HepG2 (cell line): ENCODE data around the gene MOAP1. TPM values are rescaled to one million over a fixed set of nuclear protein-coding genes. Genes with fewer than 3 reads are reported as not detected.

ENCODE experiments used
- ATAC-seq: fragments of 200-7000 bp; cut with Tn5 transposase; 3 replicates; pipeline ENCODE4 v1.9.1; 2020; ENCODE audit warnings: mild to moderate bottlenecking, moderate library complexity
- BruUV-seq: library from RNA; stranded (reverse); fragments of 400-500 nt; replicated peaks from 2 replicates; lab custom pipeline; 2021; lab: Mats Ljungman, UMichigan
- CTCF ChIA-PET: fragments of 300-600 bp; formaldehyde crosslinking; extraction: SDS; loops from one replicate; lab custom pipeline; 2021; ENCODE audit warnings: low total read pairs, inconsistent platforms, low intra/inter-chr PET ratio; lab: Yijun Ruan, JAX
- POLR2A ChIA-PET: fragments of 350-600 bp; sonication (Branson Sonifier 250); formaldehyde crosslinking; loops from one replicate; lab custom pipeline; 2020; ENCODE audit warnings: antibody characterized with exemption, inconsistent platforms; lab: Yijun Ruan, JAX
- DNase-seq: peaks from one replicate; pipeline ENCODE4 v3.0.0-alpha.2; 2015; ENCODE audit warnings: low spot score
- FAIRE-seq: peaks from 3 replicates; lab custom pipeline; 2011; peaks lifted over from hg19 to GRCh38; lab: Jason Lieb, UNC
- H2AFZ ChIP-seq: one replicate; pipeline ENCODE4 v1.6.1; 2011; ENCODE audit warnings: low read length, inconsistent platforms
- H3K27ac ChIP-seq: fragments of 300-600 bp; 3 replicates; pipeline ENCODE4 v1.8.0; 2011; ENCODE audit warnings: mixed run types, mild to moderate bottlenecking, mixed read lengths, low read length, inconsistent platforms; ENCODE audit not compliant: insufficient read depth; ENCODE audit errors: extremely low read length
- H3K27me3 ChIP-seq, 2 experiments: fragments of 200-600 bp in 1 of 2; 2 replicates in 1 of 2; 3 replicates in 1 of 2; pipeline versions ENCODE4 v1.6.0 to v1.8.0; 2011; ENCODE audit warnings: low read length in 2 of 2, mild to moderate bottlenecking in 2 of 2, moderate library complexity in 2 of 2, inconsistent platforms in 1 of 2; ENCODE audit not compliant: insufficient read depth in 2 of 2, control insufficient read depth in 1 of 2
- H3K36me3 ChIP-seq, 2 experiments: fragments of 200-600 bp in 1 of 2; replicated peaks in 1 of 2; 2 replicates in 1 of 2; 3 replicates in 1 of 2; pipeline versions ENCODE4 v1.5.1 to v1.8.0; 2011; ENCODE audit warnings: low read length in 2 of 2, inconsistent platforms in 1 of 2; ENCODE audit not compliant: insufficient read depth in 2 of 2, control insufficient read depth in 1 of 2
- H3K4me1 ChIP-seq: 2 replicates; pipeline ENCODE4 v1.5.1; 2012; ENCODE audit warnings: low read length, inconsistent platforms; ENCODE audit not compliant: insufficient read depth
- H3K4me2 ChIP-seq: 2 replicates; pipeline ENCODE4 v1.6.0; 2011; ENCODE audit warnings: low read depth, low read length, inconsistent platforms
- H3K4me3 ChIP-seq, 3 experiments: fragments of 200-600 bp in 1 of 3; sonication (generic), shearing (Covaris generic) in 1 of 3; replicated peaks in 1 of 3; 2 replicates each; pipeline ENCODE4 v1.5.1; 2011 to 2016; ENCODE audit warnings: low read length in 3 of 3, inconsistent platforms in 2 of 3, low read depth in 2 of 3, mild to moderate bottlenecking in 2 of 3, control low read depth in 1 of 3, mixed read lengths in 1 of 3; ENCODE audit not compliant: insufficient read depth in 1 of 3
- H3K79me2 ChIP-seq: one replicate; pipeline ENCODE4 v1.6.1; 2011; ENCODE audit warnings: low read length, inconsistent platforms; ENCODE audit not compliant: insufficient read depth
- H3K9ac ChIP-seq: 2 replicates; pipeline ENCODE4 v1.6.0; 2011; ENCODE audit warnings: mild to moderate bottlenecking, low read depth, low read length, inconsistent platforms; ENCODE audit not compliant: insufficient read depth
- H3K9me3 ChIP-seq: 2 replicates; pipeline ENCODE4 v1.5.1; 2012; ENCODE audit warnings: mild to moderate bottlenecking, low read length
- H4K20me1 ChIP-seq: 2 replicates; pipeline ENCODE4 v1.6.0; 2011; ENCODE audit warnings: inconsistent platforms, mild to moderate bottlenecking, low read length, moderate library complexity; ENCODE audit not compliant: insufficient read depth
- NR2F1 ChIP-seq, 2 experiments: fragments of 450-650 bp in 1 of 2; formaldehyde crosslinking in 1 of 2; IDR thresholded peaks; 2 replicates each; pipeline versions ENCODE4 v1.5.0 to v1.6.1; 2016 to 2020; ENCODE audit warnings: mild to moderate bottlenecking in 1 of 2, missing compliant biosample characterization in 1 of 2, missing genetic modification reagents in 1 of 2, moderate library complexity in 1 of 2
- RELA ChIP-seq: sonication (generic); formaldehyde crosslinking; IDR thresholded peaks from 2 replicates; pipeline ENCODE4 v1.4.0; 2020; ENCODE audit warnings: missing genetic modification reagents
- RFX5 ChIP-seq: IDR thresholded peaks from 2 replicates; pipeline ENCODE4 v1.6.1; 2011; ENCODE audit warnings: low read depth, low read length, improper control_type of control experiment
- SAP130 ChIP-seq: IDR thresholded peaks from 2 replicates; pipeline ENCODE4 v1.6.1; 2016; ENCODE audit warnings: low read depth
- SATB2 ChIP-seq: sonication (generic); formaldehyde crosslinking; IDR thresholded peaks from 2 replicates; pipeline ENCODE4 v1.5.0; 2020; ENCODE audit warnings: missing genetic modification reagents
- SSRP1 ChIP-seq: IDR thresholded peaks from 2 replicates; pipeline ENCODE4 v1.6.1; 2016; ENCODE audit warnings: control low read depth
- ZNF230 ChIP-seq: sonication (generic); formaldehyde crosslinking; IDR thresholded peaks from 2 replicates; pipeline ENCODE4 v1.4.0; 2020; ENCODE audit warnings: mild to moderate bottlenecking, missing genetic modification reagents
- ZNF709 ChIP-seq: sonication (generic); formaldehyde crosslinking; IDR thresholded peaks from 2 replicates; pipeline ENCODE4 v1.5.0; 2020; ENCODE audit warnings: mild to moderate bottlenecking, missing genetic modification reagents
- ZNF792 ChIP-seq: IDR thresholded peaks from 2 replicates; pipeline ENCODE4 v1.6.1; 2016
- WGBS: methylation state at CpG from one replicate; pipeline ENCODE4 v1.1.6; 2017; ENCODE audit warnings: low lambda C conversion rate; 5-methylcytosine and 5-hydroxymethylcytosine counted together
- in situ Hi-C: cut with HindIII; loops from 2 replicates; pipeline ENCODE4 v1.10.0; 2017; ENCODE audit warnings: low pct_unique_long_range_greater_than_20kb; ENCODE audit not compliant: extremely low pct_ligation_motif_present
- intact Hi-C: fragments of 100-400 bp; cut with micrococcal nuclease; formaldehyde crosslinking; loops from one replicate; pipeline ENCODE4 v1.10.0; 2022; ENCODE audit not compliant: unreplicated experiment
- polyA plus RNA-seq, 8 experiments: library from polyadenylated mRNA; depleted of rRNA in 3 of 8; stranded (reverse) in 7 of 8; unstranded in 1 of 8; fragments of >200 nt; fragmentation: Illumina TruSeq in 4 of 8; extraction: Trizol in 4 of 8; gene quantifications; 2 replicates each; pipeline versions ENCODE4 v1.2.1 to v1.2.3, GENCODE V29; 2011 to 2016; ENCODE audit warnings: low read depth in 4 of 8, missing spikeins in 1 of 8, mixed read lengths in 1 of 8; ENCODE audit not compliant: insufficient read depth in 1 of 8
- total RNA-seq, 5 experiments: library from RNA; depleted of rRNA; stranded (reverse); fragments of >200 nt; fragmentation: Illumina TruSeq; extraction: Trizol; gene quantifications; 2 replicates each; pipeline ENCODE4 v1.2.3, GENCODE V29; 2016; ENCODE audit warnings: low read depth in 1 of 5
- TF ChIP-seq, protein P1 (sequence below): sonication (generic); formaldehyde crosslinking; IDR thresholded peaks from 2 replicates; pipeline ENCODE4 v1.5.0; 2020; ENCODE audit warnings: missing genetic modification reagents
- TF ChIP-seq, protein P2 (sequence below): IDR thresholded peaks from 2 replicates; pipeline ENCODE4 v1.6.1; 2012; ENCODE audit warnings: inconsistent platforms
- TF ChIP-seq, protein P3 (sequence below): sonication (generic); formaldehyde crosslinking; IDR thresholded peaks from 2 replicates; pipeline ENCODE4 v1.5.0; 2020; ENCODE audit warnings: missing genetic modification reagents
- TF ChIP-seq, protein P4 (sequence below): sonication (generic); formaldehyde crosslinking; IDR thresholded peaks from 2 replicates; pipeline ENCODE4 v1.5.1; 2020; ENCODE audit warnings: mild to moderate bottlenecking, missing genetic modification reagents, moderate library complexity
- TF ChIP-seq, protein P5 (sequence below): sonication (generic); formaldehyde crosslinking; IDR thresholded peaks from 2 replicates; pipeline ENCODE4 v1.4.0; 2020; ENCODE audit warnings: missing genetic modification reagents

Gene MOAP1
- total and polyA plus RNA-seq, 2 of the 13 experiments (the other 11 are each of a cell fraction or from before 2014, with no cell fraction given): 14.6 to 47.0 TPM

DNA sequence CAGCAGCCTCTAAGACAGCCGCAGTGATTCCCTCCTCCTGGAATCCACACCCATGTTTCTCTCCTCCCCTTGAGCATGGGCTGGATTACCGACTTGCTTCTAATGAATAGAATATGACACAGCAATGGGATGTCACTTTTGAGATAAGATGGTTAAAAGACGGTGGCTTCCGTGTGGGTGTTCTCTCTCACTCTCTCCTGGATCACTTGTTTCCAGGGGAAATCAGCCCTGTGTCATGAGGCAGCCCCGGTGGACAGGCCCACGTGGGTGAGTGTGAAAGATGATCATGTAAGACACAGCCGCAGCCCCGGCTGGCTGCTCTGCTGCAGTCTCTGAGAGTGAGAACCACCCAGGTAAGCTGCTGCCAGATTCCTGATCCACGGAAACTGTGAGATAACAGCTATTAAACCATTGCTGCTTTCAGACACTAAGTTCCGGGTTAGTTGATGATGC, 10.7 kb downstream of the MOAP1 start:
- no peak for FAIRE-seq
- Histone ChIP-seq H3K4me2 (peak overlapping the region; percentile 66), H3K27ac (no peak overlapping the region), H3K9ac (peak overlapping the region; percentile 23; the same call in 1 of the 2 replicates), H3K79me2 (no peaks in the 10 kb centered on the region), H2AFZ (peak overlapping the region; percentile 70), H3K4me3 (peak overlapping the region in 1 of 3 experiments; percentile 31; a peak in 1 of 6 replicates), H4K20me1 (no peaks in the 10 kb centered on the region), H3K27me3 (no peaks in the 10 kb centered on the region), H3K9me3 (no peaks in the 10 kb centered on the region), H3K4me1 (peaks cover 79% of the 10 kb centered on the region), H3K36me3 (no peaks in the 10 kb centered on the region)
- CTCF ChIA-PET: no interaction called here
- BruUV-seq: no TSS peak
- ATAC-seq: peak; percentile 60
- in situ Hi-C loops (no loop called here), intact Hi-C loops (loop anchor here (10.0 kb wide), 1 partner anchor 59 kb away; the partner anchor contains the start of gene ITPK1)
- WGBS: 7% methylated on average over 8 of the region's 10 CpGs
- DNase-seq: no peak
- POLR2A ChIA-PET: no interaction called here
- TF ChIP-seq ZNF792 (CRISPR knock-in tag) (no peak), RFX5 (peak; percentile 96), SAP130 (peak; percentile 41; the same call in 1 of the 2 replicates), SATB2 (no peak), SSRP1 (CRISPR knock-in tag) (no peak), NR2F1 (CRISPR knock-in tag; IDR thresholded peaks at IDR 0.05) (no peak), RELA (no peak), ZNF230 (CRISPR knock-in tag) (no peak), ZNF709 (CRISPR knock-in tag) (no peak)
- TF ChIP-seq, protein P1, sequence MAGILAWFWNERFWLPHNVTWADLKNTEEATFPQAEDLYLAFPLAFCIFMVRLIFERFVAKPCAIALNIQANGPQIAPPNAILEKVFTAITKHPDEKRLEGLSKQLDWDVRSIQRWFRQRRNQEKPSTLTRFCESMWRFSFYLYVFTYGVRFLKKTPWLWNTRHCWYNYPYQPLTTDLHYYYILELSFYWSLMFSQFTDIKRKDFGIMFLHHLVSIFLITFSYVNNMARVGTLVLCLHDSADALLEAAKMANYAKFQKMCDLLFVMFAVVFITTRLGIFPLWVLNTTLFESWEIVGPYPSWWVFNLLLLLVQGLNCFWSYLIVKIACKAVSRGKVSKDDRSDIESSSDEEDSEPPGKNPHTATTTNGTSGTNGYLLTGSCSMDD (CRISPR knock-in tag): no peak
- TF ChIP-seq, protein P2, sequence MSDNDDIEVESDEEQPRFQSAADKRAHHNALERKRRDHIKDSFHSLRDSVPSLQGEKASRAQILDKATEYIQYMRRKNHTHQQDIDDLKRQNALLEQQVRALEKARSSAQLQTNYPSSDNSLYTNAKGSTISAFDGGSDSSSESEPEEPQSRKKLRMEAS: peak; percentile 51; the same call in 1 of the 2 replicates
- TF ChIP-seq, protein P3, sequence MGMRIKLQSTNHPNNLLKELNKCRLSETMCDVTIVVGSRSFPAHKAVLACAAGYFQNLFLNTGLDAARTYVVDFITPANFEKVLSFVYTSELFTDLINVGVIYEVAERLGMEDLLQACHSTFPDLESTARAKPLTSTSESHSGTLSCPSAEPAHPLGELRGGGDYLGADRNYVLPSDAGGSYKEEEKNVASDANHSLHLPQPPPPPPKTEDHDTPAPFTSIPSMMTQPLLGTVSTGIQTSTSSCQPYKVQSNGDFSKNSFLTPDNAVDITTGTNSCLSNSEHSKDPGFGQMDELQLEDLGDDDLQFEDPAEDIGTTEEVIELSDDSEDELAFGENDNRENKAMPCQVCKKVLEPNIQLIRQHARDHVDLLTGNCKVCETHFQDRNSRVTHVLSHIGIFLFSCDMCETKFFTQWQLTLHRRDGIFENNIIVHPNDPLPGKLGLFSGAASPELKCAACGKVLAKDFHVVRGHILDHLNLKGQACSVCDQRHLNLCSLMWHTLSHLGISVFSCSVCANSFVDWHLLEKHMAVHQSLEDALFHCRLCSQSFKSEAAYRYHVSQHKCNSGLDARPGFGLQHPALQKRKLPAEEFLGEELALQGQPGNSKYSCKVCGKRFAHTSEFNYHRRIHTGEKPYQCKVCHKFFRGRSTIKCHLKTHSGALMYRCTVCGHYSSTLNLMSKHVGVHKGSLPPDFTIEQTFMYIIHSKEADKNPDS (CRISPR knock-in tag): no peak
- TF ChIP-seq, protein P4, sequence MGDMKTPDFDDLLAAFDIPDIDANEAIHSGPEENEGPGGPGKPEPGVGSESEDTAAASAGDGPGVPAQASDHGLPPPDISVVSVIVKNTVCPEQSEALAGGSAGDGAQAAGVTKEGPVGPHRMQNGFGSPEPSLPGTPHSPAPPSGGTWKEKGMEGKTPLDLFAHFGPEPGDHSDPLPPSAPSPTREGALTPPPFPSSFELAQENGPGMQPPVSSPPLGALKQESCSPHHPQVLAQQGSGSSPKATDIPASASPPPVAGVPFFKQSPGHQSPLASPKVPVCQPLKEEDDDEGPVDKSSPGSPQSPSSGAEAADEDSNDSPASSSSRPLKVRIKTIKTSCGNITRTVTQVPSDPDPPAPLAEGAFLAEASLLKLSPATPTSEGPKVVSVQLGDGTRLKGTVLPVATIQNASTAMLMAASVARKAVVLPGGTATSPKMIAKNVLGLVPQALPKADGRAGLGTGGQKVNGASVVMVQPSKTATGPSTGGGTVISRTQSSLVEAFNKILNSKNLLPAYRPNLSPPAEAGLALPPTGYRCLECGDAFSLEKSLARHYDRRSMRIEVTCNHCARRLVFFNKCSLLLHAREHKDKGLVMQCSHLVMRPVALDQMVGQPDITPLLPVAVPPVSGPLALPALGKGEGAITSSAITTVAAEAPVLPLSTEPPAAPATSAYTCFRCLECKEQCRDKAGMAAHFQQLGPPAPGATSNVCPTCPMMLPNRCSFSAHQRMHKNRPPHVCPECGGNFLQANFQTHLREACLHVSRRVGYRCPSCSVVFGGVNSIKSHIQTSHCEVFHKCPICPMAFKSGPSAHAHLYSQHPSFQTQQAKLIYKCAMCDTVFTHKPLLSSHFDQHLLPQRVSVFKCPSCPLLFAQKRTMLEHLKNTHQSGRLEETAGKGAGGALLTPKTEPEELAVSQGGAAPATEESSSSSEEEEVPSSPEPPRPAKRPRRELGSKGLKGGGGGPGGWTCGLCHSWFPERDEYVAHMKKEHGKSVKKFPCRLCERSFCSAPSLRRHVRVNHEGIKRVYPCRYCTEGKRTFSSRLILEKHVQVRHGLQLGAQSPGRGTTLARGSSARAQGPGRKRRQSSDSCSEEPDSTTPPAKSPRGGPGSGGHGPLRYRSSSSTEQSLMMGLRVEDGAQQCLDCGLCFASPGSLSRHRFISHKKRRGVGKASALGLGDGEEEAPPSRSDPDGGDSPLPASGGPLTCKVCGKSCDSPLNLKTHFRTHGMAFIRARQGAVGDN (CRISPR knock-in tag): peak; percentile 52; the same call in 1 of the 2 replicates
- TF ChIP-seq, protein P5, sequence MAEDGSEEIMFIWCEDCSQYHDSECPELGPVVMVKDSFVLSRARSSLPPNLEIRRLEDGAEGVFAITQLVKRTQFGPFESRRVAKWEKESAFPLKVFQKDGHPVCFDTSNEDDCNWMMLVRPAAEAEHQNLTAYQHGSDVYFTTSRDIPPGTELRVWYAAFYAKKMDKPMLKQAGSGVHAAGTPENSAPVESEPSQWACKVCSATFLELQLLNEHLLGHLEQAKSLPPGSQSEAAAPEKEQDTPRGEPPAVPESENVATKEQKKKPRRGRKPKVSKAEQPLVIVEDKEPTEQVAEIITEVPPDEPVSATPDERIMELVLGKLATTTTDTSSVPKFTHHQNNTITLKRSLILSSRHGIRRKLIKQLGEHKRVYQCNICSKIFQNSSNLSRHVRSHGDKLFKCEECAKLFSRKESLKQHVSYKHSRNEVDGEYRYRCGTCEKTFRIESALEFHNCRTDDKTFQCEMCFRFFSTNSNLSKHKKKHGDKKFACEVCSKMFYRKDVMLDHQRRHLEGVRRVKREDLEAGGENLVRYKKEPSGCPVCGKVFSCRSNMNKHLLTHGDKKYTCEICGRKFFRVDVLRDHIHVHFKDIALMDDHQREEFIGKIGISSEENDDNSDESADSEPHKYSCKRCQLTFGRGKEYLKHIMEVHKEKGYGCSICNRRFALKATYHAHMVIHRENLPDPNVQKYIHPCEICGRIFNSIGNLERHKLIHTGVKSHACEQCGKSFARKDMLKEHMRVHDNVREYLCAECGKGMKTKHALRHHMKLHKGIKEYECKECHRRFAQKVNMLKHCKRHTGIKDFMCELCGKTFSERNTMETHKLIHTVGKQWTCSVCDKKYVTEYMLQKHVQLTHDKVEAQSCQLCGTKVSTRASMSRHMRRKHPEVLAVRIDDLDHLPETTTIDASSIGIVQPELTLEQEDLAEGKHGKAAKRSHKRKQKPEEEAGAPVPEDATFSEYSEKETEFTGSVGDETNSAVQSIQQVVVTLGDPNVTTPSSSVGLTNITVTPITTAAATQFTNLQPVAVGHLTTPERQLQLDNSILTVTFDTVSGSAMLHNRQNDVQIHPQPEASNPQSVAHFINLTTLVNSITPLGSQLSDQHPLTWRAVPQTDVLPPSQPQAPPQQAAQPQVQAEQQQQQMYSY: peak; percentile 81; the same call in 1 of the 2 replicates
